Neural cell (in vitro differentiated cells): ENCODE data around the gene SMG1.

Source experiments
- EP300 ChIP-seq: fragments of 450-650 bp; conservative IDR thresholded peaks from 2 replicates; pipeline ENCODE4 v1.6.1; 2014; ENCODE audit warnings: antibody characterized with exemption, mild to moderate bottlenecking, moderate library complexity; ENCODE audit not compliant: poor library complexity, severe bottlenecking
- POLR2AphosphoS5 ChIP-seq: IDR thresholded peaks from 2 replicates; pipeline ENCODE4 v1.6.1; 2012
- RAD21 ChIP-seq: fragments of 450-650 bp; conservative IDR thresholded peaks from 2 replicates; pipeline ENCODE4 v1.6.1; 2014; ENCODE audit warnings: antibody characterized with exemption, mild to moderate bottlenecking, moderate library complexity
- SMC3 ChIP-seq: fragments of 450-650 bp; conservative IDR thresholded peaks from 2 replicates; pipeline ENCODE4 v1.6.1; 2014; ENCODE audit warnings: antibody characterized with exemption, mild to moderate bottlenecking, moderate library complexity; ENCODE audit not compliant: poor library complexity
- TAF1 ChIP-seq: IDR thresholded peaks from 2 replicates; pipeline ENCODE4 v1.6.1; 2012; ENCODE audit warnings: low read depth
- TF ChIP-seq, protein P1 (sequence below): fragments of 450-650 bp; IDR thresholded peaks from 2 replicates; pipeline ENCODE4 v1.5.1; 2014; ENCODE audit warnings: antibody characterized with exemption, mild to moderate bottlenecking, moderate library complexity; ENCODE audit not compliant: poor library complexity, severe bottlenecking

DNA sequence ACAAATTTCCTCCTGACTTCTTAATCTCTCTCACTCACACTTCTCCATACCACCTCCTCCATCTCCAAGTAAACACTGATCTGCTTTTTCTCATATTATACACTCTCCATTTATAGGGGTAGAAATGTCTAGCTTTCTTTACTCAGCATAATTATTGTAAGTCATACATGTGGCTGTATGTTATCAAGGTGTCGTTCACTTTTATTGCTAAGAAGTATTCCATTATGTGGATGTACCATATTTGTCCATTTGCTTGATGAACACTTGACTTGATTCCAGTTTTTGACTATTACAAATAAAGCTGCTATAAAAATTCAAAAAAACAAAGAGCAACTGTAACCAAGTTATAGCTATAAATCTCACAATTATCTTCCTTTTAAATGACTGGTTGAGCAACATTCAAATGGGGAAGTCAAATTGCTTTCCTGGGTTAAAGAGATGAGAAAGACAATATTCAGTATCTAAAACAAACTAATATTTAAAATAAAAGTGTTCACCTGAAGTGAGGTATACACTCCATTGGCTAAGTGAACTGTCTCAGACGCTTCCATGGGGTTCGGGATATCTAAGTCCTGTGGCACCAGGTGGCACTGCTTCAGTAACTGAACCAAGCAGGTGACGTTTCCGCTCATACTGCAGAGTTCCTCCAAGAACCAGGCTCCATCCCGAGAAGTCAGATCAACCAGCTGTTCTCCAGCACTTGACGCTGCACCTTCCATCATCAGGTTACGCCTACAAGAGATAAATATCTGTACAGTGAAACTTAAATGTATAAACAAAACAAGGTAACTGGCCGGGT is 92.3 kb downstream of the SMG1 start:
- TF ChIP-seq POLR2AphosphoS5 (no peak), EP300 (no peak), RAD21 (no peak), SMC3 (no peak), TAF1 (no peak)
- TF ChIP-seq, protein P1, sequence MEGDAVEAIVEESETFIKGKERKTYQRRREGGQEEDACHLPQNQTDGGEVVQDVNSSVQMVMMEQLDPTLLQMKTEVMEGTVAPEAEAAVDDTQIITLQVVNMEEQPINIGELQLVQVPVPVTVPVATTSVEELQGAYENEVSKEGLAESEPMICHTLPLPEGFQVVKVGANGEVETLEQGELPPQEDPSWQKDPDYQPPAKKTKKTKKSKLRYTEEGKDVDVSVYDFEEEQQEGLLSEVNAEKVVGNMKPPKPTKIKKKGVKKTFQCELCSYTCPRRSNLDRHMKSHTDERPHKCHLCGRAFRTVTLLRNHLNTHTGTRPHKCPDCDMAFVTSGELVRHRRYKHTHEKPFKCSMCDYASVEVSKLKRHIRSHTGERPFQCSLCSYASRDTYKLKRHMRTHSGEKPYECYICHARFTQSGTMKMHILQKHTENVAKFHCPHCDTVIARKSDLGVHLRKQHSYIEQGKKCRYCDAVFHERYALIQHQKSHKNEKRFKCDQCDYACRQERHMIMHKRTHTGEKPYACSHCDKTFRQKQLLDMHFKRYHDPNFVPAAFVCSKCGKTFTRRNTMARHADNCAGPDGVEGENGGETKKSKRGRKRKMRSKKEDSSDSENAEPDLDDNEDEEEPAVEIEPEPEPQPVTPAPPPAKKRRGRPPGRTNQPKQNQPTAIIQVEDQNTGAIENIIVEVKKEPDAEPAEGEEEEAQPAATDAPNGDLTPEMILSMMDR: no peak
